Panc1 (cell line): Measurements from ENCODE around the gene PLA1A. TPM values are rescaled to one million over a fixed set of nuclear protein-coding genes. Genes with fewer than 3 reads are reported as not detected.

Source experiments
- ATAC-seq: fragments of 200-7000 bp; cut with Tn5 transposase; 2 replicates; pipeline ENCODE4 v1.9.1; 2020; ENCODE audit warnings: mild to moderate bottlenecking, moderate library complexity
- BruUV-seq: library from RNA; stranded (reverse); fragments of 400-500 nt; replicated peaks from 2 replicates; lab custom pipeline; 2021; lab: Mats Ljungman, UMichigan
- CTCF ChIA-PET: fragments of 300-600 bp; sonication (Branson Sonifier 250); formaldehyde crosslinking; loops from one replicate; lab custom pipeline; 2022; ENCODE audit warnings: antibody characterized with exemption; lab: Charles Lee
- POLR2A ChIA-PET: fragments of 300-600 bp; sonication (Branson Sonifier 250); formaldehyde crosslinking; loops from one replicate; lab custom pipeline; 2022; ENCODE audit warnings: antibody characterized with exemption; lab: Charles Lee
- DNase-seq: peaks from one replicate; pipeline ENCODE4 v3.0.0-alpha.2; 2010; ENCODE audit warnings: low read depth, low spot score
- H3K27ac ChIP-seq: 2 replicates; pipeline ENCODE4 v1.5.1; 2011; ENCODE audit warnings: mild to moderate bottlenecking, low read length, inconsistent platforms
- H3K27me3 ChIP-seq: fragments of 200-500 bp; sonication (Bioruptor generic); 2 replicates; pipeline ENCODE4 v1.6.0; 2014; ENCODE audit warnings: low read length, inconsistent platforms; ENCODE audit not compliant: control insufficient read depth, insufficient read depth
- H3K36me3 ChIP-seq: fragments of 200-500 bp; sonication (Bioruptor generic); 2 replicates; pipeline ENCODE4 v1.5.1; 2014; ENCODE audit warnings: inconsistent platforms, mild to moderate bottlenecking, low read length, moderate library complexity; ENCODE audit not compliant: control insufficient read depth, insufficient read depth
- H3K4me1 ChIP-seq: 2 replicates; pipeline ENCODE4 v1.5.1; 2011; ENCODE audit warnings: inconsistent platforms, mild to moderate bottlenecking, low read length, moderate library complexity; ENCODE audit not compliant: control insufficient read depth, insufficient read depth
- H3K4me3 ChIP-seq, 2 experiments: 2 replicates each; pipeline ENCODE4 v1.5.1; 2011 to 2012; ENCODE audit warnings: low read depth in 2 of 2, low read length in 2 of 2, mild to moderate bottlenecking in 2 of 2, inconsistent platforms in 1 of 2, moderate library complexity in 1 of 2
- H3K9me3 ChIP-seq: fragments of 200-500 bp; sonication (Bioruptor generic); 2 replicates; pipeline ENCODE4 v1.5.1; 2014; ENCODE audit warnings: low read depth, mild to moderate bottlenecking, inconsistent platforms, low read length, moderate library complexity; ENCODE audit not compliant: control insufficient read depth, insufficient read depth
- CTCF ChIP-seq: fragments of 450-650 bp; IDR thresholded peaks from 2 replicates; pipeline ENCODE4 v1.5.1; 2017; ENCODE audit warnings: mild to moderate bottlenecking
- POLR2AphosphoS5 ChIP-seq: IDR thresholded peaks from 2 replicates; pipeline ENCODE4 v1.6.1; 2012; ENCODE audit warnings: mild to moderate bottlenecking, low read depth, low read length, moderate library complexity
- SIN3A ChIP-seq: IDR thresholded peaks from 2 replicates; pipeline ENCODE4 v1.6.1; 2012; ENCODE audit warnings: low read depth, mild to moderate bottlenecking, low read length, moderate library complexity, borderline replicate concordance; ENCODE audit not compliant: insufficient read depth
- TCF7L2 ChIP-seq: IDR thresholded peaks from 2 replicates; pipeline ENCODE4 v1.6.1; 2011; ENCODE audit warnings: mild to moderate bottlenecking, low read depth, low read length, inconsistent platforms
- in situ Hi-C: cut with HindIII; loops from 2 replicates; pipeline ENCODE4 v1.10.0; 2016; ENCODE audit warnings: low sequenced_read_pairs, low pct_unique_long_range_greater_than_20kb
- intact Hi-C: fragments of 100-400 bp; cut with micrococcal nuclease; formaldehyde crosslinking; loops from one replicate; pipeline ENCODE4 v1.10.0; 2022; ENCODE audit not compliant: unreplicated experiment
- total RNA-seq: library from RNA; stranded (reverse); gene quantifications from one replicate; pipeline ENCODE4 v1.2.1, GENCODE V29; 2021; ENCODE audit not compliant: unreplicated experiment
- TF ChIP-seq, protein P1 (sequence below), 2 experiments: IDR thresholded peaks; 2 replicates each; pipeline ENCODE4 v1.6.1; 2011 to 2012; ENCODE audit warnings: low read depth in 2 of 2, control low read depth in 1 of 2, low read length in 1 of 2, mild to moderate bottlenecking in 1 of 2, moderate library complexity in 1 of 2; ENCODE audit not compliant: insufficient read depth in 1 of 2

The PLA1A gene
- total RNA-seq, 1 experiment from 2014 or later = not detected

- CTCF ChIA-PET = no interaction called here
- no peak overlapping the region for H3K27ac ChIP-seq
- H3K9me3 ChIP-seq = no peaks in the 10 kb centered on the region
- intact Hi-C loops = no loop called here
- H3K36me3 ChIP-seq = peaks cover 25% of the 10 kb centered on the region
- no peak for ATAC-seq
- H3K4me1 ChIP-seq = 0 out of 2 replicates have a peak, but pooled peaks cover 4% of the 10 kb centered on the region
- H3K4me3 ChIP-seq = no peak overlapping the region
- no peaks in the 10 kb centered on the region for H3K27me3 ChIP-seq
- no peak for TF ChIP-seq SIN3A
- TF ChIP-seq TCF7L2 = no peak
- TF ChIP-seq, protein P1, sequence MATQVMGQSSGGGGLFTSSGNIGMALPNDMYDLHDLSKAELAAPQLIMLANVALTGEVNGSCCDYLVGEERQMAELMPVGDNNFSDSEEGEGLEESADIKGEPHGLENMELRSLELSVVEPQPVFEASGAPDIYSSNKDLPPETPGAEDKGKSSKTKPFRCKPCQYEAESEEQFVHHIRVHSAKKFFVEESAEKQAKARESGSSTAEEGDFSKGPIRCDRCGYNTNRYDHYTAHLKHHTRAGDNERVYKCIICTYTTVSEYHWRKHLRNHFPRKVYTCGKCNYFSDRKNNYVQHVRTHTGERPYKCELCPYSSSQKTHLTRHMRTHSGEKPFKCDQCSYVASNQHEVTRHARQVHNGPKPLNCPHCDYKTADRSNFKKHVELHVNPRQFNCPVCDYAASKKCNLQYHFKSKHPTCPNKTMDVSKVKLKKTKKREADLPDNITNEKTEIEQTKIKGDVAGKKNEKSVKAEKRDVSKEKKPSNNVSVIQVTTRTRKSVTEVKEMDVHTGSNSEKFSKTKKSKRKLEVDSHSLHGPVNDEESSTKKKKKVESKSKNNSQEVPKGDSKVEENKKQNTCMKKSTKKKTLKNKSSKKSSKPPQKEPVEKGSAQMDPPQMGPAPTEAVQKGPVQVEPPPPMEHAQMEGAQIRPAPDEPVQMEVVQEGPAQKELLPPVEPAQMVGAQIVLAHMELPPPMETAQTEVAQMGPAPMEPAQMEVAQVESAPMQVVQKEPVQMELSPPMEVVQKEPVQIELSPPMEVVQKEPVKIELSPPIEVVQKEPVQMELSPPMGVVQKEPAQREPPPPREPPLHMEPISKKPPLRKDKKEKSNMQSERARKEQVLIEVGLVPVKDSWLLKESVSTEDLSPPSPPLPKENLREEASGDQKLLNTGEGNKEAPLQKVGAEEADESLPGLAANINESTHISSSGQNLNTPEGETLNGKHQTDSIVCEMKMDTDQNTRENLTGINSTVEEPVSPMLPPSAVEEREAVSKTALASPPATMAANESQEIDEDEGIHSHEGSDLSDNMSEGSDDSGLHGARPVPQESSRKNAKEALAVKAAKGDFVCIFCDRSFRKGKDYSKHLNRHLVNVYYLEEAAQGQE (IDR thresholded peaks at IDR 0.05; ENCODE audit: insufficient read depth in 1 of 2, low read depth in 2 of 2, low read length in 1 of 2) = no peak
- no peak for TF ChIP-seq POLR2AphosphoS5
- TF ChIP-seq CTCF = no peak
- POLR2A ChIA-PET = no interaction called here
- no TSS peak for BruUV-seq
- in situ Hi-C loops = no loop called here
- DNase-seq = no peak
Observed at GRCh38 chr3:119665954-119666559, 68.4 kb downstream of the PLA1A start.

GRCh38 chr3:119669906-119670570 is 72.4 kb downstream of the PLA1A start:
- peaks cover 44% of the 10 kb centered on the region for H3K36me3 ChIP-seq
- no peaks in the 10 kb centered on the region for H3K9me3 ChIP-seq
- no peak for ATAC-seq
- intact Hi-C loops (no loop called here), in situ Hi-C loops (no loop called here)
- BruUV-seq = no TSS peak
- H3K4me3 ChIP-seq = no peak overlapping the region
- no peak for DNase-seq
- H3K27ac ChIP-seq = no peak overlapping the region
- ChIA-PET POLR2A (no interaction called here), CTCF (no interaction called here)
- no peaks in the 10 kb centered on the region for H3K27me3 ChIP-seq
- TF ChIP-seq CTCF (no peak), TCF7L2 (no peak)
- H3K4me1 ChIP-seq = 0 out of 2 replicates have a peak, but pooled peaks cover 4% of the 10 kb centered on the region
